IPS DF 19.7 (cell line): ENCODE data around the gene PPP2CA.
"Not testable (repeated sequence)": the region's sequence is repeated elsewhere in the genome, so short reads cannot be mapped to it uniquely, and the experiment has no call there.

Experiments used
- DNase-seq: peaks from one replicate; pipeline ENCODE4 v3.0.0-alpha.2; 2013; ENCODE audit warnings: low read depth, low spot score

Gene PPP2CA

DNA sequence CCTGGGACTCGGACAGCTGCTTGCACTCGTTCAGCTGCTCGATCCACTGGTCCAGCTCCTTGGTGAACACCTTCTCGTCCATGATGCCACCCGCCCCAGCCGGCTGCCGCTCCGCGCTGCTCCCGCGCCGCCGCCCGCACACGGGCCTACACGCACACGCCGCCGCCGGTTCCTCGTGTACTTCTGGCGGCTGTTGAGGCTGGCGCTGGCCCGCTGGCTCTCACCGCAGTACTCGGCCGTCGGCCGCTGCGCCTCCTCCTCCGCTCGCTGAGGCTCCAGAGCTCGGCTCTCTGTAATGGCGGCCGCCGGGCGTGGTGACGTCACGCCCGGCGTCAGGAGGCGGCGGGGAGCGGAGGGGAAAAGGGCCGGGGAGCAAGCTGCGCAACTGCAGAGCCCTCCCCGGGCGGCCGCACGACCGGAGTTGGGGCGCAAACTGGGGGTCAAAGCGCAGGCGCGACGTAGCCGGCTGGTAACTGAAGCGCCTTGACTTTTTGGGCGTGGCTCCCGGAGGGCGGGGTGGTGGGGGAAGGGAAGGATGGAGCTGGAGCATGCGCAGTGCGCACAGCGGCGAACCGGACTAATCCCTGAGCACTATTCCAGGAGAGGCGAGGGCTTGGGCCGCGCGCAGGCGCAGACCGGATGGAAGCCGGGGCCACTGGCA lies at the start of gene PPP2CA:
Gene PPP2CA (minus strand): TSS at position 294 of the 661 bp plus-strand sequence. CDS start 212 bp downstream, at position 82.
- peak; percentile 85 for DNase-seq

GRCh38 chr5:134273642-134274395 lies 47.9 kb upstream of the PPP2CA start:
- no peak for DNase-seq

DNA sequence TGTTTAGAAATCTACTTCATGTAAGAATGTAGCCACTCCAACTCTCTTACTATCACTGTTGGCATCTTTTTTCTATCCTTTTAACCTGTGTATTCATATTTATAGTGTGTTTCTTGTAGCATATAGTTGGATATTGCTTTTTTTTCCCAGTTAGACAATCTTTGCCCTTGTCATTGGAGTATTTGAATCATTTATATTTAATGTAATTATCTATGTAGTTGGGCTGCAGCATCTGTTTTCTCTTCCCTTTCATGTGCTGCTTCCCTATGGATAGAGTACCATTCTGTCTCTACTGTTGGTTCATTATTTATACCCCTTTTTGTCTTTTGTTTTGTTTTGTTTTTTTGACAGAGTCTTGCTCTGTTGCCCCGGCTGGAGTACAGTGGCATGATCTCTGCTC lies 45.2 kb upstream of the PPP2CA start:
- DNase-seq: no peak

DNA sequence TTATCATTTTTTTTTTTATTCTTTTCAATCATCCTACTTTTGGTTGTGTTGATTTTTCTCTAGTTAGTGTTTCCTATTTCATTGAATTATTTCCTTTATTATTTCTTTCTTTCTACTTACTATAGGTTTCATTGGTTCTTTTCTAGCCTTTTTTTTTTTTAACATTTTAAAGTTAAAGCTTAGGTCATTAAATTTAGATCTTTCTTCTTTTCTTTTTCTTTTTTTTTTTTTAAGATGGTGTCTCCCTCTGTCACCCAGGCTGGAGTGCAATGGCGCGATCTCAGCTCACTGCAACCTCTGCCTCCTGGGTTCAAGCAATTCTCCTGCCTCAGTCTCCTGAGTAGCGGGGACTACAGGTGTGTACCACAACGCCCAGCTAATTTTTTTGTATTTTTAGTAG lies 43.0 kb upstream of the PPP2CA start:
- DNase-seq: no peak

DNA sequence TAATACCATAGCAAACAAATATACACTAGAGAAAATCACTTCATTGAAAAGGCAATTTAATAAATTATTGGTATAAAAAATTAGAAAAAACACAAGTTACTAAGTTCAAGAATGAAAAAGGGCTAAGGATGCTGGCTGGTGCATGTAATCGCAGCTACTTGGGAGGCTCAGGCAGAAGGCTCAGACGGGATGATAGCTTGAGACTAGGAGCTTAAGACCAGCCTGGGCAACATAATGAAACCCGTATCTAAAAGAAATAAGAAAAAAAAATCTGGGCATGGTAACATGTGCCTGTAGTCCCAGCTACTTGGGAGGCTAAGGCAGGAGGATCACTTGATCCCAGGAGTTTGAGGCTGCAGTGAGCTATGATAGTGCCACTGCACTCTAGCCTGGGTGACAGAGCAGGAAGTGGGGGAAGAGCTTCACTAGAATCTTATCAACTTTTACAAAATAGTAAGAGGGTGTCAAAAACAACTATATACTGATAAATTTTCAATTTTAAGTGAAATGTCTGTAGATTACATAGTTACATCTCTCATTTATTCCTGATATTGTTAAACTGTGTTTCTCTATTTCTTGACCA lies 42.2 kb upstream of the PPP2CA start:
- no peak for DNase-seq

DNA sequence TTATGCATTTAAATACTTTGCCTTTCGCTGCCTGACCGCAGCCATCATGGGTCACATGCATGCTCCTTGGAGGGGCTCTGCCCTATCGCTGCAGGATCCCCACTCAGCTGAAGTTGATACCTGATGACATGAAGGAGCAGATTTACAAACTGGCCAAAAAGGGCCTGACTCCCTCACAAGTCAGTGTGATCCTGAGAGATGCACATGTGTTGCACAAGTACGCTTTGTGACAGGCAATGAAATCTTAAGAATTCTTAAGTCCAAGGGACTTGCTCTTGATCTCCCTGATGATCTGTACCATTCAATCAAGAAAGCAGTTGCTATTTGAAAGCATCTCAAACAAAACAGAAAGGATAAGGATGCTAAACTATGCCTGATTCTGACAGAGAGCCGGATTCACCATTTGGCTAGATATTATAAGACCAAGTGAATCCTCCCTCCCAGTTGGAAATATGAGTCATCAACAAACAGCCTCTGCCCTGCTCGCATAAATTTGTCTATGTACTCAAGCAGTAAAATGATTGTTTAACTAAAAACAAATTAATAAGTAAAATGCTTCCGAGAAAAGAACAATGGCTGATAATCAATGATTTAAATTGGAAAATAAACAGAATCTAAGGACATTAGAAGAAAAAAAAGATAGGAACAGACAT lies 41.6 kb upstream of the PPP2CA start:
- DNase-seq: no peak

- no peak for DNase-seq
Measured at GRCh38 chr5:134263801-134264200, 37.9 kb upstream of the PPP2CA start.

DNA sequence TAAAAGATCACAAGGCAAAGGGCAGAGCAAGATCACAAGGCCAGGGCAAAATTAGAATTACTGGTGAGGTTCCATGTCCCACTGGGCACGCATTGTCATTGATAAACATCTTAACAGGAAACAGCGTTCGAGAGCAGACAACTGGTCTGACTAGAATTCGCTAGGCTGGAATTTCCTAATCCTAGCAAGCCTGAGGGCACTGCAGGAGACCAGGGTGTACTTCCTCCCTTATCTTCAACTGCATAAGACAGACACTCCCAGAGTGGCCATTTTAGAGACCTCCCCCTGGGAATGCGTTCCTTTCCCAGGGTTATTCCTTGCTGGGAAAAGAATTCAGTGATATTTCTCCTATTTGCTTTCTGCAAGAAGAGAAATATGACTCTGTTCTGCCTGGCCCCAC lies 36.8 kb upstream of the PPP2CA start:
- DNase-seq: not testable (repeated sequence)

DNA sequence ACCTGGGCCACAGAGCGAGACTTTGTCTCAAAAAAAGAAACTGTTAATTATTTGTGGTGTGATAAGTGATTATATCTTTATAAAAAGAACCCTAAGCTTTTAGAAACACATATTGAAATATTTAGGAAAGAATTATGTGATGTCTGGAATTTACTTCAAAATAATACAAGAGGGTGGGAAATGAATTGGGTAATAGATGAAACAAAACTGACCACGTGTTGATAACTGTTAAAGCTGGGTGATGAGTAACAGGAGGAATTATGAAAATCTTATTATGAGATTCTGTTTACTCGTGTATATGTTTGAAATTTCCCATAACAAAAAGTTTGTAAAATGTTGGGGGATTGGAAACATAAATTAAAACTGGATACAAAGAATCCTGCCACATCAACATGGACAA lies 33.0 kb upstream of the PPP2CA start:
- DNase-seq: no peak

- no peak for DNase-seq
Measured at GRCh38 chr5:134257176-134257575, 31.3 kb upstream of the PPP2CA start.

- DNase-seq: no peak
Measured at GRCh38 chr5:134255418-134256150, 29.7 kb upstream of the PPP2CA start.

- DNase-seq: not testable (repeated sequence)
Measured at GRCh38 chr5:134253368-134254153, 27.7 kb upstream of the PPP2CA start.

- no peak for DNase-seq
Measured at GRCh38 chr5:134252671-134253070, 26.8 kb upstream of the PPP2CA start.

DNA sequence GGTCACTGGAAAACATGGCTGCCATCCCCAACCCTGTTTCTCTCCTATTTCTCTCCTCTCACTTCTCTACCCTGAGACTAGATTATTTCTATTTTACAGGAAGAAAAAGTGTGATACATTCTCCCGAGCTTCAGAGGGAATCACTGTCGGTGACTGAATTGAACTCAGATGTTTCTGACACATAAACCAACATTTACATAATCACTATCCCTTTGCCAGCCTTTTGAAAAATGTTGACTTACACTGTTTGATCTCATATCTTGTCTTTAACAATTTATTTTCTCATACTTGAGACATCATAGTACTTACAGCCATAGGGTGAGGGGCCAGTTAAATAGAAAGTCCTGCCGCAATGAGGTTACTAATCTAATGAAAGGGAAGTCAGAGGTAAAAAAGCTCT lies 25.1 kb upstream of the PPP2CA start:
- no peak for DNase-seq

DNA sequence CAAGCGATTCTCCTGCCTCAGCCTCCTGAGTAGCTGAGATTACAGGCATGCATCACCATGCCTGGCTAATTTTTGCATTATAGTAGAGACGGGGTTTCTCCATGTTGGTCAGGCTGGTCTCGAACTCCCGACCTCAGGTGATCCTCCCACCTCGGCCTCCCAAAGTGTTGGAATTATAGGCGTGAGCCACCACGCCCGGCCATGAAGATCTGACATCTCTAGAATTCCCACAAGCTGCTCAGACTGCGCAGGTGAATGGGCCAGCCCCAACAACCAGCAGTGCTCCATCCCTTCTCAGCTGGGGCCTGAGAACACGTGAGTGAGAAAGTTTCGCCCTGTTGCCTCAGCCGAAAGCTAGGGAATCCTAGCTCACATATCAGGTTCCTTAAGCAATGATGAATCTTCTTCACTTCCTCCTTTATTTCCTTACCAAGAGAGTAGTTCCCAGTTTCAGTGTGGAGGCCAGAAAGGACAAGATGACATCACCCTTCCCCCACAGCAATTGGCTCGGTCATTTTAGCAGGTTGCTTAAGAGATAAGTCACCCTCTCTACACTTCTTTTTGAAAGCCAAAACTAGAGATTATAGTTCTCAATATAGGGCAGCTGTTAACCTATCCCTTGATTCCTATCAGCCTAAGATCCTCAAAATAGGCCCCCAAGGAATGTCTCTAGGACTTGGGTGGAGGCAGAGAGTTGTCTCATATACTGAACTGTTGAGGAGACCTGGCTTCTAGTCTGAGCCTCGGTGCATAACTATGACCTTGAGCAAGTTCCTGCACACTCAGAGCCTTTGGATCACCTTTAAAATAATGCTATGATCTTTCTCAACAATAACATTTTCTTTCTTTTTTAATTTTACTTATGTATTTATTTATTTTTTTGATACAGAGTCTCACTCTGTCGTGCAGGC lies 23.9 kb upstream of the PPP2CA start:
- no peak for DNase-seq

GRCh38 chr5:134248256-134248655 lies 22.4 kb upstream of the PPP2CA start:
- DNase-seq: no peak

- no peak for DNase-seq
Measured at GRCh38 chr5:134247428-134248224, 21.8 kb upstream of the PPP2CA start.

DNA sequence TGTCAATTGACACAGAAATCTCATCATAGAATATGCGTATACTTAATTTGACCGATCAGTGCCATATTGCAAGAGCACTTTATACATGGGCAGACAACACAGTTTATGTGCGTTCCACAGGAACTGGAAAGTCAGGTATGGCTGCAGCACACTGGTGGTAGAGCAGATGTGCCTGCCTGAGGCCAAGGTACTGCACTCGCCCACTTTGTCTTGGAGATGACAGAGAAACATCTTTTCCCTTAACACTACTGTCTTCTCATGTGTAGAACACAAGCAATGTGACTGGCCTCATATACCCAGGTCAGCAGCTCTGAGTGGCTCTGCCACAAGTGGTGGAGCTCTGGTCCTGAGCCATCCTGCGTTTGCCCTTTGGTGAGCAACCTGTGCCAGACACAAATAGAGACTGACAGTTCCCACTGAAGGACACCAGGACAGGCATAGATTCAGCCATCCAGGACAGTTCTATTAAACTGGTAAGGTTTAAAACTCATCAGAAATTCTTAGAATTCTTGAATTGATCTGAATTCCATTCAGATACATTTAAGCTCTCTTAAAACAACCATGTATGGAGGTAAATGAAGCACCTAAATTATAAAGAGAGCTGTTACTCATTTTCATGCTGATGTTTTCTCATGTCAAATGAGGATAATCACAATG lies 21.0 kb upstream of the PPP2CA start:
- no peak for DNase-seq
